HL-60/S4 treated with phorbol 12-myristate 13-acetate at 8.2 ng/mL for 4 days and 3 days (cell line): ENCODE results near the gene UBXN11.

Source experiments
- in situ Hi-C: fragments of 300-500 bp; cut with MboI; formaldehyde crosslinking; loops from 2 replicates; pipeline ENCODE4 v1.15.0; 2022; ENCODE audit warnings: low sequenced_read_pairs

UBXN11 gene

DNA sequence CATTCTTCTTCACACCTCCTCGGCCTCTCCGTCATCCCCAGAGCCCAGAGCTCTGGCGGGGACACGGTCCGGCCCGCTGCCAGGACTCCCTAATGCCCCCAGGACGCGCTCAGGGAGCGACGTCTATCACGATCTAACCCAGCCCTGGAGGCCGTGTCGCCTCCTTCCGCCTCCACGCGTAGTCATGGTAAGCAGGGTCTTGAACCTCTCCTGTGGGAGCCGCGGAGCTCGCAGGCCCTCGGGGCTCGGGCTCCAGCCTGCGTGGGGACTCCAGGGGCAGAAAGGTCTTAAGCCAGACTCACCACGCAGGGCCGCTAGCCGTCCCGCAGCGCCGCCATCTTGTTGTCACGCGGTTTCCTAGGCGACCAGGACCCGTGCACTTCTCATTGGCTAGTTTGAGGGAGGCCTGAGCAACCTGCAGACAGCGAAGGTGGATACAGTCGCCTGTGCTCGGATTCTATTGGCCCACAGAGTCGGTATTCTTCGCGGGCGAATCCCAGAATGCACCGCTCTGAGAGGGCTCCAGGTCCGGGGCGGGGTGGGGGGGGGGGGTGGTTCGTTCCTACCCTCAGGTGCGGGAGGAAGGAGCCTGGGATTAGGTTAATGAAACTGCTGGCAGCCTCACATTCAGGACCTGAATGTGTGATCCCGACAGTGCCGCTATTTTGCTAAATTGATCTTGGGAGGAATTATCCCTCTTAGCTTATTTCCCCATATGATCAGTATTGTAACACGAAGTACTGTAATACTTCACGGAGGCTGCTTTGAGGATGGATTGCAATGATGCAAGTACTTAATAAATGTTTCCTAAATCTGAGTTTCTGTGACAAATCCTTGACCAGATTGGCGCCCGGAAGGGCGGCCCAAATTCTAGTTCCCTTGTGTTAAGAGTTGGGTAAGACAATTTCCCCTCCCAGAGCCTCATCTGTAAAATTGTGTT, at the start of gene UBXN11:
UBXN11 (minus strand) TSS at position 347 of the 940 bp plus-strand sequence. CDS start 3,753 bp downstream, outside the sequence.
- in situ Hi-C loops = no loop called here

GRCh38 chr1:26356106-26356505, 49.7 kb upstream of the UBXN11 start:
- in situ Hi-C loops = no loop called here

DNA sequence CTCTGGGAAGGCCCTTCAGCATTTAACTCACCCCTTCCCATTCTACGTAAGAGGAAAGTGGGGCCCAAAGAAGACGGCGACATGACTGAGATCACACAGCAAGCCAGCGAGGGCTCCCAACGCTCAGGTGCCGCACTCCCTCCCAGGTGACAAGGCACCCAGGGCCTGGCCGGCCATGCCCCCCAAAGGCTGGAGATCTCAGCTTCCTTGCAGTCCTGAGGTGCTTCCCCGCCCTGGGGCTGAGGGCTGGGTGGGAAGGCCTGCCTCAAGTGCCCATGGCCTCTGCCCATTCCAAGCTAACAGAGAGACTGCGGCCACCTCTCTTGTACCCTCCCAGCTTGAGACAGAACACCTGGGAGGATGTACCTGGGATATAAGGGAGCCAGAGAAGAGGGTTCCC, 48.5 kb upstream of the UBXN11 start:
- in situ Hi-C loops = no loop called here

GRCh38 chr1:26353976-26354820, 47.8 kb upstream of the UBXN11 start, which contains the start of gene CRYBG2:
CRYBG2 (minus strand) TSS chr1:26354130; CDS start chr1:26346657, 7,473 bp downstream.
- in situ Hi-C loops = no loop called here

- in situ Hi-C loops = no loop called here
These were observed 46.9 kb upstream of the UBXN11 start for GRCh38 chr1:26353210-26353859.

- in situ Hi-C loops = no loop called here
These were observed 45.9 kb upstream of the UBXN11 start for GRCh38 chr1:26352338-26352679.

GRCh38 chr1:26351590-26352337, 45.3 kb upstream of the UBXN11 start:
- in situ Hi-C loops = no loop called here

GRCh38 chr1:26350701-26351589, 44.5 kb upstream of the UBXN11 start:
- in situ Hi-C loops = no loop called here

- in situ Hi-C loops = no loop called here
These were observed 43.9 kb upstream of the UBXN11 start for GRCh38 chr1:26350343-26350700.

DNA sequence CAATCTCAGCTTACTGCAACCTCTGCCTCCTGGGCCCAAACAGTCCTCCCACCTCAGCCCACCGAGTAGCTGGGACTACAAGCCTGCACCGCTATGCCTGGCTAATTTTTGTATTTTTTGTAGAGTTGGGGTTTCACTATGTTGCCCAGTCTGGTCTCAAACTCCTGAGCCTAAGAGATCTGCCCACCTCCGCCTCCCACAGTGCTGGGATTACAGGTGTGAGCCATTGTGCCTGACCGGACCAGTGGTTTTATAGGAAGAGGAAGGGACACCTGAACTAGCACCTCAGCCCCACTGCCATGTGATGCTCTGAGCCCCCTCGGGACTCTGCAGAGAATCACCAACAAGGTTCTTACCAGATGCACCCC, 43.4 kb upstream of the UBXN11 start:
- in situ Hi-C loops = no loop called here

- in situ Hi-C loops = no loop called here
These were observed 42.9 kb upstream of the UBXN11 start for GRCh38 chr1:26349188-26349876.

DNA sequence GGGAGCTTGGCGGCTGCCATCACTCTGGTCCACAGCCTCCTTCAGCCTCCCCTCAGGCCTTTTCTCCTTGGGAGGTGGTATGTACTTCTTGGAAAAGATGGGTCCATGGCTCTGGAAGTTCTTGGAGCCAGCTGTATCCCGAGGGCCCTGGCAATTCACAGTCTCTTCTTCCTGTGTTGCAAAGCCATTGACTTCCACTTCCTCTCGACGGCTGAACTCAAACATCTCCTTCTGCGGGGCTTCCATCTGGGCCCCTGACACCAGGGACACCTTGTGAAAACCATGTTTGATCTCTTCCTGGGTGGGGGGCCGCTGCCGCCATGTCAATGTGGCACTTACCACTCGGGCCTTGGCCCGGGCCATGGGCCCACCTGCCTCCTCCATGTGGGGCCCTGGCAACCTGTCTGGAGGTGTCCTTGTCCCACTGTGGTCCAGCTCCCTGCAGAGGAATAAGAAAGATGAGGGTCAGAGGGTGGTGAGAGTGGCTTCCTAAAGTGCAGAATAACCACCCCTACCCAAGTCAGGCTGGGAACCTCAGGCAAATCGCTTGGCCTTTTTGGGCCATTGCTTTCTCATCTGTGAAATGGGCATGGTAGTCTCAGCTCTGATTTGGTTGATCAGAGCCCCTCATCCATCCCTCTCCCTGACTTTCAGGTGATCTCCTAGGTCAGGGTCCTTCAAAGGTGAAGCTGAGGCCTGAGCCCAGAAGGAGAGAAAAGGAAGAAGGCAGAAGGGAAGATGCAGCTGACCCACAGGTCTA, 40.0 kb upstream of the UBXN11 start:
- in situ Hi-C loops = no loop called here

- in situ Hi-C loops = no loop called here
These were observed 39.3 kb upstream of the UBXN11 start for GRCh38 chr1:26345718-26346117.

- in situ Hi-C loops = no loop called here
These were observed 37.9 kb upstream of the UBXN11 start for GRCh38 chr1:26344147-26344920.

- in situ Hi-C loops = no loop called here
These were observed 33.6 kb upstream of the UBXN11 start for GRCh38 chr1:26340047-26340481.

GRCh38 chr1:26338670-26339069, 32.2 kb upstream of the UBXN11 start:
- in situ Hi-C loops = no loop called here

GRCh38 chr1:26337625-26338024, 31.2 kb upstream of the UBXN11 start:
- in situ Hi-C loops = no loop called here

DNA sequence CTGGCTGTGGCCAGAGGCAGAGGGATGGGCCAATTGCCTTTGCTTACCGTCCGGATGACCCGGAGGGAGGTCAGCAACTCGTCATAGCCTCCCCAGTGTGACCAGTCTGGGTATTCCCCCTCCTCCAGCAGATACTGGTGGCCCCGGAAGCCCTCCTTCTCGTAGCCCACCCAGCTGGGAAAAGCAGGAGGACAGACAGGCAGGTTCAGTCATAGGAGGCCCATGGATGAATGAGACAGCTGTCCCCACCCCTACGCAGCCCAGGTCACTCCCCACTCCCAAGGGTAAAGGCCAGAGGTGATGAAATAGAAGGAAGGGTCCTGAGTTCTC, 30.7 kb upstream of the UBXN11 start:
- in situ Hi-C loops = no loop called here
